Calu3 (cell line): ENCODE data around the gene ADORA2B. TPM values are rescaled to one million over a fixed set of nuclear protein-coding genes. Genes with fewer than 3 reads are reported as not detected.

Experiments used
- BruUV-seq: library from RNA; stranded (reverse); fragments of 400-500 nt; replicated peaks from 2 replicates; lab custom pipeline; 2021; lab: Mats Ljungman, UMichigan
- CTCF ChIA-PET: fragments of 300-600 bp; sonication (Branson Sonifier 250); formaldehyde crosslinking; loops from one replicate; lab custom pipeline; 2022; ENCODE audit warnings: antibody characterized with exemption; lab: Charles Lee
- DNase-seq: peaks from one replicate; pipeline ENCODE4 v3.0.0; 2022
- H3K27ac Mint-ChIP-seq: one replicate; pipeline ENCODE4 v1.8.0; 2022; ENCODE audit warnings: mixed read lengths; ENCODE audit not compliant: unreplicated experiment
- H3K27me3 Mint-ChIP-seq: one replicate; pipeline ENCODE4 v1.8.0; 2022; ENCODE audit warnings: mixed read lengths; ENCODE audit not compliant: unreplicated experiment
- H3K36me3 Mint-ChIP-seq: one replicate; pipeline ENCODE4 v1.8.0; 2022; ENCODE audit warnings: mild to moderate bottlenecking, moderate library complexity, mixed read lengths; ENCODE audit not compliant: insufficient read depth, unreplicated experiment
- H3K4me1 Mint-ChIP-seq: one replicate; pipeline ENCODE4 v1.8.0; 2022; ENCODE audit warnings: mild to moderate bottlenecking, low read depth, mixed read lengths; ENCODE audit not compliant: unreplicated experiment
- H3K4me3 Mint-ChIP-seq: one replicate; pipeline ENCODE4 v1.8.0; 2022; ENCODE audit warnings: mild to moderate bottlenecking, low read depth, moderate library complexity, mixed read lengths; ENCODE audit not compliant: unreplicated experiment
- H3K9me3 Mint-ChIP-seq: one replicate; pipeline ENCODE4 v1.8.0; 2022; ENCODE audit warnings: low read depth, mixed read lengths; ENCODE audit not compliant: unreplicated experiment
- intact Hi-C: fragments of 100-400 bp; cut with micrococcal nuclease; formaldehyde crosslinking; loops from one replicate; pipeline ENCODE4 v1.10.0; 2022; ENCODE audit not compliant: unreplicated experiment
- total RNA-seq: library from RNA; stranded (reverse); gene quantifications from 2 replicates; pipeline ENCODE4 v1.2.3, GENCODE V29; 2022
- TF ChIP-seq, protein P1 (sequence below): fragments of 200-600 bp; IDR thresholded peaks from one replicate; pipeline ENCODE4 v1.8.0; 2022; ENCODE audit warnings: antibody characterized with exemption; ENCODE audit not compliant: unreplicated experiment

ADORA2B gene
- total RNA-seq, 1 experiment from 2014 or later = 12.6 TPM

DNA sequence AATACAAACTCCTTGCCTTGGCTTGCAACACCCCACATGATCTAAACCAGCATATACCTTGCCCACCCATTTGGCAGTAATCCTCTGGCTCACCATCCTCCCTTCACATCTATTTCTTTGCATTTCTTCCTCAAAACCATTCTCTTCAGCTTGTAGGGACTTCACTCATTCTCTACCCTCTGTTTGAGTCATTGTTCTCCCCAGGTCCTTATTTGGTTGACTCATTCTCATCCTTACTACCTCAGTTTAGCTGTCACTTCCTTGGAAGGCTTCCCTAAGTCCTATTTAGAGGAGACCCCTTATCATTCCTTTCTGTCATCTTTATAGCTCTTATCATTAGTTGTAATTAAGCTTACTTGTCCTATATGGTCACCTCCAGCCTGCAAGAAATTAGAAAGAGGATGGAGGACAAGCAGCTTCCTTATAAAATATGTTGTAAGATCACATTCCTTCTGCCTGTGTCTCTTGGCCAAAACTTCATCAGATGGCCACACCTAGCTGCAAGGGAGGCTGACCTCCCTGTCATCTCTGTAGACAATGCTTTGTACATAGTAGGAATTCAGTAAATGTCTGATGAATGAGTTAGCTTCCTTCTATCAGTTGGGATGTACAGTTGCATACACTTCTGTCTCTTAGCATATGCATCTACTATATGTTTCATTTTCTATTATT is 56.4 kb downstream of the ADORA2B start:
- Mint-ChIP-seq H3K4me3 (peak overlapping the region; percentile 76), H3K27me3 (no peaks in the 10 kb centered on the region), H3K36me3 (peaks cover 65% of the 10 kb centered on the region), H3K4me1 (peaks cover 16% of the 10 kb centered on the region), H3K9me3 (peaks cover 5% of the 10 kb centered on the region), H3K27ac (peak overlapping the region; percentile 89)
- intact Hi-C loops = no loop called here
- no TSS peak for BruUV-seq
- TF ChIP-seq, protein P1, sequence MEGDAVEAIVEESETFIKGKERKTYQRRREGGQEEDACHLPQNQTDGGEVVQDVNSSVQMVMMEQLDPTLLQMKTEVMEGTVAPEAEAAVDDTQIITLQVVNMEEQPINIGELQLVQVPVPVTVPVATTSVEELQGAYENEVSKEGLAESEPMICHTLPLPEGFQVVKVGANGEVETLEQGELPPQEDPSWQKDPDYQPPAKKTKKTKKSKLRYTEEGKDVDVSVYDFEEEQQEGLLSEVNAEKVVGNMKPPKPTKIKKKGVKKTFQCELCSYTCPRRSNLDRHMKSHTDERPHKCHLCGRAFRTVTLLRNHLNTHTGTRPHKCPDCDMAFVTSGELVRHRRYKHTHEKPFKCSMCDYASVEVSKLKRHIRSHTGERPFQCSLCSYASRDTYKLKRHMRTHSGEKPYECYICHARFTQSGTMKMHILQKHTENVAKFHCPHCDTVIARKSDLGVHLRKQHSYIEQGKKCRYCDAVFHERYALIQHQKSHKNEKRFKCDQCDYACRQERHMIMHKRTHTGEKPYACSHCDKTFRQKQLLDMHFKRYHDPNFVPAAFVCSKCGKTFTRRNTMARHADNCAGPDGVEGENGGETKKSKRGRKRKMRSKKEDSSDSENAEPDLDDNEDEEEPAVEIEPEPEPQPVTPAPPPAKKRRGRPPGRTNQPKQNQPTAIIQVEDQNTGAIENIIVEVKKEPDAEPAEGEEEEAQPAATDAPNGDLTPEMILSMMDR = no peak
- CTCF ChIA-PET = no interaction called here
- no peak for DNase-seq

DNA sequence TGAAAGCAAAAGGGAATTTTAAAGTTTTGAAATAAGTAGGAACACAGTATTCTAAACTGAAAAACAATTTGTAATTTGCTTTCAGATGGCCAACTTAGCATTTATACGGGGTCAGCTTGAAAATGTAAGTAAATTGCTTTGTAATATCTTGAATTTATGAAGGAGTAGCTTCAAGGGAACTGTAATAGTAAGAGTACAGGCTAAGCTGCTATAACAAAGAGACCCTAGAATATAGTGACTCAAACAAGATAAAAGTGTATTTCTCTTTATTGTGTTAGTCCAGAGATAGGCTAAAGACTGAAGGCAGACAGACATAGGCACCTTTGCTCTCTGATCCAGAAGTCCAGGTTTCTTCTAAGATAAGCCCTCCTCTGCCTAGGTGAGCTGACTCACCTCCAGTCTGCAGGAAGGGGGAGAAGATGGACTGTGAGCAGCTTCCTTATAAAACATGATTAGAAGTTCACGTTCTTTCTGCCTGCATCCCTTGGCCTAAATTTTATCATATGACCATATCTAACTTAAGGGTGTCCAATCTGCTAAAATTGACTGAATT is 57.9 kb downstream of the ADORA2B start:
- BruUV-seq = no TSS peak
- Mint-ChIP-seq H3K27me3 (no peaks in the 10 kb centered on the region), H3K4me3 (no peak overlapping the region), H3K4me1 (peaks cover 16% of the 10 kb centered on the region), H3K36me3 (peaks cover 64% of the 10 kb centered on the region), H3K9me3 (peaks cover 5% of the 10 kb centered on the region), H3K27ac (no peak overlapping the region)
- CTCF ChIA-PET = no interaction called here
- intact Hi-C loops = no loop called here
- TF ChIP-seq, protein P1 = no peak
- no peak for DNase-seq

DNA sequence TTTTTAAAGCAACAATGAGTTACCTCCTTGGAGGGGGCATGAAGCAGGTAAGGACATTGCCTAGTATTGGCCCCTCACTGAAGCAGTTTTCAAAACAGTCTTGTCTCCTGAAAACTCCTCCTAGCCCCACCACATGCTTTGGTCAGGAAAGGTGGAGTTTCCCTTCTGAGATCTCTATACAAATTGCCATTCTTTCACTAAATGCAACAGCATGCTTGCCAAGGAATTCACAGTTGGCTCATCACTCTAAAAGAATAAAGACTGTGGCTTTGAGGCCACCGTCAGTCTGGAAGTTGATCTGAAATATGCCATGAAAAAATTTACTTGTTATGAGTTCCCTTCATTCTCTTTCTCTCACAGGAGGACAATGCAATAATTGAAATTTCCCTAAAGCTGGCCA is 58.9 kb downstream of the ADORA2B start:
- H3K27ac Mint-ChIP-seq = no peak overlapping the region
- peaks cover 5% of the 10 kb centered on the region for H3K9me3 Mint-ChIP-seq
- CTCF ChIA-PET = no interaction called here
- no peaks in the 10 kb centered on the region for H3K27me3 Mint-ChIP-seq
- peaks cover 71% of the 10 kb centered on the region for H3K36me3 Mint-ChIP-seq
- TF ChIP-seq, protein P1 = no peak
- no peak overlapping the region for H3K4me3 Mint-ChIP-seq
- H3K4me1 Mint-ChIP-seq = peaks cover 27% of the 10 kb centered on the region
- no TSS peak for BruUV-seq
- DNase-seq = no peak
- intact Hi-C loops = no loop called here

DNA sequence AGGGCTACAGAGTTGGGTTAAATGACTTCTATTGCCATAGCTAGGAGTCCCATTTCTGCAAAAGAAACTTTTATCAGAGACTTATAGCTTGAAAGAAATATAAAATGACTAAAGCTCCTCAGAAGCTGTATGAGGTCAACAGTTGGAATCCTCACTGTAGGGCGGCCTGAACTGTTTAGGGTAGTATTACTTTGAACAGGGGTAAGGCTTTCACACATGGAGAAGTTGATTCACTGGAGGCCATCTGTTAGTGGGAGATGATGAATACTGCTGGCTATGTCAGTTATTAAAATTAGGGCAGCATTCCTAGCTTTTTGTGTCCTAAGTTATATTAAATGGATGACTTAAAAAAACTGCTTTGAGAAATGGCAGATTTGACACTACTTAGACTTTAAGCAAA is 60.7 kb downstream of the ADORA2B start:
- Mint-ChIP-seq H3K36me3 (peaks cover 53% of the 10 kb centered on the region), H3K27ac (no peak overlapping the region), H3K4me1 (peaks cover 26% of the 10 kb centered on the region), H3K27me3 (no peaks in the 10 kb centered on the region), H3K4me3 (no peak overlapping the region), H3K9me3 (peaks cover 5% of the 10 kb centered on the region)
- no TSS peak for BruUV-seq
- CTCF ChIA-PET = no interaction called here
- TF ChIP-seq, protein P1 = no peak
- intact Hi-C loops = no loop called here
- no peak for DNase-seq
